GM12878 (cell line): ENCODE results near the gene STMP1. TPM values are rescaled to one million over a fixed set of nuclear protein-coding genes. Genes with fewer than 3 reads are reported as not detected.

Experiments
- ATAC-seq: fragments of 200-7000 bp; cut with Tn5 transposase; 3 replicates; pipeline ENCODE4 v1.9.1; 2020; ENCODE audit warnings: mild to moderate bottlenecking, moderate library complexity
- BruUV-seq: library from RNA; stranded (reverse); fragments of 400-500 nt; replicated peaks from 2 replicates; lab custom pipeline; 2021; lab: Mats Ljungman, UMichigan
- CTCF ChIA-PET: fragments of 300-600 bp; sonication (Branson Sonifier 250); formaldehyde crosslinking; extraction: SDS; loops from one replicate; lab custom pipeline; 2021; ENCODE audit warnings: inconsistent platforms; lab: Yijun Ruan, JAX
- POLR2A ChIA-PET: fragments of 350-600 bp; formaldehyde crosslinking; extraction: SDS; loops from one replicate; lab custom pipeline; 2021; ENCODE audit warnings: inconsistent platforms; lab: Charles Lee
- RAD21 ChIA-PET: fragments of 300-600 bp; sonication (Branson Sonifier 250); formaldehyde crosslinking; loops from one replicate; lab custom pipeline; 2023; ENCODE audit warnings: antibody characterized with exemption; ENCODE audit not compliant: unreplicated experiment; lab: Charles Lee
- SMC1A ChIA-PET: fragments of 300-600 bp; sonication (Branson Sonifier 250); formaldehyde crosslinking; loops from one replicate; lab custom pipeline; 2023; ENCODE audit not compliant: unreplicated experiment, uncharacterized antibody; lab: Charles Lee
- DNase-seq: peaks from one replicate; pipeline ENCODE4 v3.0.0-alpha.2; 2011; ENCODE audit warnings: low read depth, low spot score
- FAIRE-seq: peaks from 3 replicates; lab custom pipeline; 2011; peaks lifted over from hg19 to GRCh38; lab: Jason Lieb, UNC
- H2AFZ ChIP-seq: 2 replicates; pipeline ENCODE4 v1.6.0; 2011; ENCODE audit warnings: low read depth, low read length, control low read depth; ENCODE audit not compliant: control insufficient read depth
- H3K27ac ChIP-seq: 2 replicates; pipeline ENCODE4 v1.5.1; 2011; ENCODE audit warnings: control low read depth; ENCODE audit not compliant: control insufficient read depth, insufficient read depth
- H3K27me3 ChIP-seq, 2 experiments: replicated peaks in 1 of 2; 2 replicates each; pipeline versions ENCODE4 v1.6.0 to v1.6.1; 2011; ENCODE audit warnings: low read length in 1 of 2; ENCODE audit not compliant: control insufficient read depth in 2 of 2, insufficient read depth in 2 of 2
- H3K36me3 ChIP-seq, 2 experiments: 2 replicates each; pipeline ENCODE4 v1.5.1; 2011; ENCODE audit warnings: low read length in 1 of 2; ENCODE audit not compliant: control insufficient read depth in 2 of 2, insufficient read depth in 2 of 2
- H3K4me1 ChIP-seq: 2 replicates; pipeline ENCODE4 v1.6.1; 2011; ENCODE audit warnings: mild to moderate bottlenecking, low read length, moderate library complexity, mixed read lengths; ENCODE audit not compliant: control insufficient read depth, insufficient read depth
- H3K4me2 ChIP-seq: 2 replicates; pipeline ENCODE4 v1.6.0; 2011; ENCODE audit warnings: control low read depth; ENCODE audit not compliant: control insufficient read depth, insufficient read depth
- H3K4me3 ChIP-seq: fragments of 200-600 bp; sonication (generic); 2 replicates; pipeline ENCODE4 v1.5.1; 2016
- H3K79me2 ChIP-seq: 2 replicates; pipeline ENCODE4 v1.6.0; 2011; ENCODE audit warnings: low read length; ENCODE audit not compliant: control insufficient read depth, insufficient read depth
- H3K9ac ChIP-seq: 2 replicates; pipeline ENCODE4 v1.8.0; 2011; ENCODE audit warnings: low read length, control low read depth, mixed read lengths; ENCODE audit not compliant: control insufficient read depth, insufficient read depth
- H3K9me3 ChIP-seq: replicated peaks from 3 replicates; pipeline ENCODE4 v1.5.1; 2011; ENCODE audit warnings: mild to moderate bottlenecking, low read length; ENCODE audit not compliant: control insufficient read depth, insufficient read depth
- H4K20me1 ChIP-seq: 2 replicates; pipeline ENCODE4 v1.6.0; 2011; ENCODE audit not compliant: control insufficient read depth, insufficient read depth
- CEBPB ChIP-seq, 2 experiments: fragments of 150-350 bp in 1 of 2; IDR thresholded peaks; 2 replicates each; pipeline ENCODE4 v1.6.1; 2012 to 2014; ENCODE audit warnings: low read depth in 2 of 2, low read length in 2 of 2, borderline replicate concordance in 1 of 2, inconsistent platforms in 1 of 2
- CHD4 ChIP-seq: fragments of 200-600 bp; sonication (generic); IDR thresholded peaks from 2 replicates; pipeline ENCODE4 v1.6.1; 2016; ENCODE audit warnings: mild to moderate bottlenecking
- CREM ChIP-seq: IDR thresholded peaks from 2 replicates; pipeline ENCODE4 v1.6.1; 2014; ENCODE audit warnings: antibody characterized with exemption, low read depth
- NFYB ChIP-seq: IDR thresholded peaks from 2 replicates; pipeline ENCODE4 v1.6.1; 2011; ENCODE audit warnings: low read depth, mild to moderate bottlenecking, low read length, improper control_type of control experiment, moderate library complexity; ENCODE audit not compliant: insufficient read depth
- ZBED1 ChIP-seq: IDR thresholded peaks from 2 replicates; pipeline ENCODE4 v1.6.1; 2016; ENCODE audit warnings: borderline replicate concordance
- ZNF24 ChIP-seq: fragments of 450-650 bp; IDR thresholded peaks from 2 replicates; pipeline ENCODE4 v1.6.1; 2017; ENCODE audit warnings: antibody characterized with exemption, mild to moderate bottlenecking
- ZNF384 ChIP-seq: IDR thresholded peaks from 2 replicates; pipeline ENCODE4 v1.6.1; 2012; ENCODE audit warnings: low read depth, mild to moderate bottlenecking, low read length, improper control_type of control experiment, borderline replicate concordance
- ZSCAN29 ChIP-seq: fragments of 450-650 bp; IDR thresholded peaks from 2 replicates; pipeline ENCODE4 v1.6.1; 2017; ENCODE audit warnings: mild to moderate bottlenecking, moderate library complexity
- WGBS: methylation state at CpG from one replicate; pipeline ENCODE4 v1.1.6; 2016; ENCODE audit warnings: low lambda C conversion rate; ENCODE audit not compliant: insufficient replicate concordance, insufficient coverage; ENCODE audit errors: missing lambda C conversion rate; 5-methylcytosine and 5-hydroxymethylcytosine counted together
- in situ Hi-C: fragments of 300-500 bp; cut with MboI; formaldehyde crosslinking; loops from 9 replicates; pipeline ENCODE4 v1.14.3; 2018; ENCODE audit warnings: mixed read lengths
- intact Hi-C: fragments of 100-400 bp; cut with micrococcal nuclease; formaldehyde crosslinking; loops from one replicate; pipeline ENCODE4 v1.14.2; 2022; ENCODE audit not compliant: unreplicated experiment
- polyA plus RNA-seq, 11 experiments: library from polyadenylated mRNA; depleted of rRNA in 4 of 11; unstranded in 6 of 11; stranded (reverse) in 5 of 11; fragments of >200 nt; fragmentation: Nextera tagmentation in 4 of 11; fragmentation: Illumina TruSeq in 1 of 11; extraction: Ambion mirVana in 4 of 11; extraction: Trizol in 1 of 11; gene quantifications; 1 replicate in 1 of 11; 2 replicates in 10 of 11; pipeline versions ENCODE4 v1.2.1 to v1.2.3, GENCODE V29; 2011 to 2016; ENCODE audit warnings: inconsistent platforms in 2 of 11, missing spikeins in 2 of 11, low read depth in 1 of 11
- total RNA-seq, 4 experiments: library from RNA; depleted of rRNA in 3 of 4; stranded (reverse); fragments of >200 nt in 3 of 4; fragmentation: Illumina TruSeq in 1 of 4; extraction: Trizol in 1 of 4; gene quantifications; 2 replicates each; pipeline versions ENCODE4 v1.2.1 to v1.2.3, GENCODE V29; 2013 to 2021
- TF ChIP-seq, protein P1 (sequence below): IDR thresholded peaks from 2 replicates; pipeline ENCODE4 v1.6.1; 2012; ENCODE audit warnings: low read depth, low read length, improper control_type of control experiment
- TF ChIP-seq, protein P2 (sequence below): fragments of 450-650 bp; IDR thresholded peaks from 2 replicates; pipeline ENCODE4 v1.6.1; 2014; ENCODE audit warnings: mild to moderate bottlenecking

STMP1 gene
- total and polyA plus RNA-seq, 10 of the 15 experiments (the other 5 are each of a cell fraction or from before 2014, with no cell fraction given) = 8.0 to 79.9 (median 24.7) TPM

DNA sequence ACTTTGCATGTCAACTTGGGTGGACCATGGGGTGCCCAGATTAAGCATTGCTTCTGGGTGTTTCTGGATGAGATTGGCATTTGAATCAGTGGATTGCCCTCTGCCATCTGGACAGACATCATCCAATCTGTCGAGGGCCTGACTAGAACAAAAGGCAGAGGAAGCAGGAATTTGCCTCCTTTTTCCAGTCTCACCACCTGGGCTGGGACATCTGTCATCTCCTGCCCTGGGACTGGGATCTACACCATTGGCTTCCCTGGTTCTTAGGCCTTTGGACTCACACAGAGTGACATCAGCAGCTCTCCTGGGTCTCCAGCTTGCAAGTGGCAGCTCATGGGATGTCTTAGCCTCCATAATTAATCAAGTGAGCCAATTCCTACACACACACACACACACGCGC is 55.4 kb downstream of the STMP1 start:
- in situ Hi-C loops = no loop called here
- POLR2A ChIA-PET = no interaction called here

More for the DNA sequence above, 55.4 kb downstream of the STMP1 start:
- intact Hi-C loops = no loop called here
- FAIRE-seq (no peak), ATAC-seq (no peak), DNase-seq (no peak)
- no peak for TF ChIP-seq ZNF24
- TF ChIP-seq ZBED1 = no peak
- TF ChIP-seq, protein P1, sequence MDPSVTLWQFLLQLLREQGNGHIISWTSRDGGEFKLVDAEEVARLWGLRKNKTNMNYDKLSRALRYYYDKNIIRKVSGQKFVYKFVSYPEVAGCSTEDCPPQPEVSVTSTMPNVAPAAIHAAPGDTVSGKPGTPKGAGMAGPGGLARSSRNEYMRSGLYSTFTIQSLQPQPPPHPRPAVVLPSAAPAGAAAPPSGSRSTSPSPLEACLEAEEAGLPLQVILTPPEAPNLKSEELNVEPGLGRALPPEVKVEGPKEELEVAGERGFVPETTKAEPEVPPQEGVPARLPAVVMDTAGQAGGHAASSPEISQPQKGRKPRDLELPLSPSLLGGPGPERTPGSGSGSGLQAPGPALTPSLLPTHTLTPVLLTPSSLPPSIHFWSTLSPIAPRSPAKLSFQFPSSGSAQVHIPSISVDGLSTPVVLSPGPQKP = no peak
- TF ChIP-seq CHD4 = no peak
- TF ChIP-seq, protein P2, sequence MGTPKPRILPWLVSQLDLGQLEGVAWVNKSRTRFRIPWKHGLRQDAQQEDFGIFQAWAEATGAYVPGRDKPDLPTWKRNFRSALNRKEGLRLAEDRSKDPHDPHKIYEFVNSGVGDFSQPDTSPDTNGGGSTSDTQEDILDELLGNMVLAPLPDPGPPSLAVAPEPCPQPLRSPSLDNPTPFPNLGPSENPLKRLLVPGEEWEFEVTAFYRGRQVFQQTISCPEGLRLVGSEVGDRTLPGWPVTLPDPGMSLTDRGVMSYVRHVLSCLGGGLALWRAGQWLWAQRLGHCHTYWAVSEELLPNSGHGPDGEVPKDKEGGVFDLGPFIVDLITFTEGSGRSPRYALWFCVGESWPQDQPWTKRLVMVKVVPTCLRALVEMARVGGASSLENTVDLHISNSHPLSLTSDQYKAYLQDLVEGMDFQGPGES = no peak
- no peak for TF ChIP-seq CEBPB (IDR thresholded peaks at IDR 0.05; ENCODE audit: borderline replicate concordance in 1 of 2, low read depth in 2 of 2, low read length in 2 of 2)
- TF ChIP-seq ZSCAN29 = no peak
- TF ChIP-seq NFYB = no peak
- TF ChIP-seq ZNF384 = no peak
- no peak for TF ChIP-seq CREM
- Histone ChIP-seq H3K27me3 (no peaks in the 10 kb centered on the region; a peak in 1 of 4 replicates), H4K20me1 (no peaks in the 10 kb centered on the region), H3K9me3 (no peaks in the 10 kb centered on the region), H3K79me2 (no peaks in the 10 kb centered on the region), H2AFZ (no peak overlapping the region), H3K4me3 (no peak overlapping the region), H3K4me2 (no peak overlapping the region), H3K27ac (no peak overlapping the region), H3K36me3 (no peaks in the 10 kb centered on the region), H3K9ac (no peak overlapping the region), H3K4me1 (no peaks in the 10 kb centered on the region)
- 46% methylated on average over 3 of the region's 3 CpGs for WGBS
- SMC1A ChIA-PET = no interaction called here
- RAD21 ChIA-PET = no interaction called here
- CTCF ChIA-PET = interaction anchor here (1.2 to 1.8 kb wide), 2 partner anchors 39 to 45 kb away, joined by 3 to 4 read pairs; no protein-coding TSS in a partner anchor
- BruUV-seq = no TSS peak
